Transverse colon (tissue), 3 donors: ENCODE data around the gene CGNL1.

Experiments used
- CTCF ChIP-seq, 5 experiments: fragments of 200-600 bp in 3 of 5; fragments of 450-650 bp in 2 of 5; sonication (generic) in 3 of 5; IDR thresholded peaks; 1 replicate in 2 of 5; 2 replicates in 3 of 5; pipeline ENCODE4 v1.5.1; 2016 to 2017; ENCODE audit warnings: antibody characterized with exemption in 5 of 5, inconsistent platforms in 3 of 5, mild to moderate bottlenecking in 2 of 5, moderate library complexity in 1 of 5
- POLR2A ChIP-seq: fragments of 450-650 bp; IDR thresholded peaks from one replicate; pipeline ENCODE4 v1.6.1; 2016; ENCODE audit warnings: antibody characterized with exemption, mild to moderate bottlenecking, moderate library complexity

- TF ChIP-seq POLR2A (no peak), CTCF (IDR thresholded peaks at IDR 0.05) (no peak)
Observed at GRCh38 chr15:57562196-57562769, 186.0 kb downstream of the CGNL1 start.
